ENCODE measurements around the gene RNF180.

The RNF180 gene

GRCh38 chr5:64181440-64181839 is 15.8 kb downstream of the RNF180 start:
- Histone ChIP-seq H4K8ac (ENCODE audit: low read depth, low read length) (no peak overlapping the region), H3K79me1 (ENCODE audit: low read length) (no peaks in the 10 kb centered on the region), H3K4ac (ENCODE audit: low read depth, low read length) (no peak overlapping the region), H3K4me3 (ENCODE audit: low read length) (no peak overlapping the region), H2BK15ac (replicated peaks; ENCODE audit: low read depth) (no peak overlapping the region), H3K27ac (ENCODE audit: low read depth, low read length) (no peak overlapping the region), H4K5ac (ENCODE audit: low read length) (no peak overlapping the region), H3K4me1 (ENCODE audit: control insufficient read depth, low read depth, low read length) (no peaks in the 10 kb centered on the region), H2BK5ac (ENCODE audit: low read length) (no peak overlapping the region), H3K23ac (ENCODE audit: low read length) (no peak overlapping the region), H3K9ac (ENCODE audit: low read length) (no peak overlapping the region), H3K27me3 (ENCODE audit: insufficient read depth, low read length, poor library complexity) (no peaks in the 10 kb centered on the region), H3K79me2 (ENCODE audit: control insufficient read depth, insufficient read depth, low read length) (no peaks in the 10 kb centered on the region), H3K18ac (ENCODE audit: low read length) (no peak overlapping the region), H3K56ac (ENCODE audit: low read length) (no peak overlapping the region), H2BK120ac (ENCODE audit: low read depth, low read length) (no peak overlapping the region), H3K4me2 (ENCODE audit: low read length) (no peak overlapping the region), H2AK5ac (ENCODE audit: low read length) (no peak overlapping the region), H3K36me3 (ENCODE audit: control insufficient read depth, insufficient read depth, low read length) (no peaks in the 10 kb centered on the region)
- WGBS (ENCODE audit: extremely low coverage, insufficient coverage, low lambda C conversion rate) = no CpG with 5 or more reads among the region's 2 CpGs
- no peak for DNase-seq

- no peaks in the 10 kb centered on the region for H3K27me3 ChIP-seq (ENCODE audit: insufficient read depth, low read length, poor library complexity)
- no peak overlapping the region for H3K4me3 ChIP-seq (ENCODE audit: low read length)
- no peak overlapping the region for H3K4me2 ChIP-seq (ENCODE audit: low read length)
- no peak overlapping the region for H2BK15ac ChIP-seq (replicated peaks; ENCODE audit: low read depth)
- H3K4me1 ChIP-seq (ENCODE audit: control insufficient read depth, low read depth, low read length) = no peaks in the 10 kb centered on the region
- no peak overlapping the region for H2BK120ac ChIP-seq (ENCODE audit: low read depth, low read length)
- no peaks in the 10 kb centered on the region for H3K79me1 ChIP-seq (ENCODE audit: low read length)
- no peak overlapping the region for H3K9ac ChIP-seq (ENCODE audit: low read length)
- H3K36me3 ChIP-seq (ENCODE audit: control insufficient read depth, insufficient read depth, low read length) = no peaks in the 10 kb centered on the region
- no peak for DNase-seq
- H3K18ac ChIP-seq (ENCODE audit: low read length) = no peak overlapping the region
- H4K8ac ChIP-seq (ENCODE audit: low read depth, low read length) = no peak overlapping the region
- H3K4ac ChIP-seq (ENCODE audit: low read depth, low read length) = no peak overlapping the region
- no peak overlapping the region for H4K5ac ChIP-seq (ENCODE audit: low read length)
- no peak overlapping the region for H3K23ac ChIP-seq (ENCODE audit: low read length)
- H2BK5ac ChIP-seq (ENCODE audit: low read length) = no peak overlapping the region
- no peak overlapping the region for H2AK5ac ChIP-seq (ENCODE audit: low read length)
- no peak overlapping the region for H3K56ac ChIP-seq (ENCODE audit: low read length)
- no peaks in the 10 kb centered on the region for H3K79me2 ChIP-seq (ENCODE audit: control insufficient read depth, insufficient read depth, low read length)
- H3K27ac ChIP-seq (ENCODE audit: low read depth, low read length) = no peak overlapping the region
- WGBS (ENCODE audit: extremely low coverage, insufficient coverage, low lambda C conversion rate) = no CpG with 5 or more reads among the region's 1 CpG
Measured at GRCh38 chr5:64183956-64184355, 18.3 kb downstream of the RNF180 start.

DNA sequence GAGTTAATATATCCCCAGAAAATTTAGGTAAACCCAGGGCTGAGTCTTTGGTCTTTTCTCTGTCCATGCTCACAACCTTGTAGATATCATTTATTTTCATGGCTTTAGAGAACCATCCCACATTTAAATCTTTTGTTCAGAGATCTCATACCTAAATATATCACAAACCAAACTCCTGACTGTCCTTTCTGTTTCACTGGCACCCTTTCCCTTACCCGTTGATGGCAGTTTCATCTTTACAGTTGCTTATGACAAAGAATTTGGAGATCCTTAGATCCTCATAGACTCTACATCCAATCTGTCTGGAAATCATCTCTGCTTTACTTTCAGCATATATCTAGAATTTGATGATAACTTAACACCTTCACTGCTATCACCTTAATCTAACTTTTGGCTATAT is 19.2 kb downstream of the RNF180 start:
- H3K56ac ChIP-seq (ENCODE audit: low read length) = no peak overlapping the region
- H2AK5ac ChIP-seq (ENCODE audit: low read length) = no peak overlapping the region
- no peak overlapping the region for H3K9ac ChIP-seq (ENCODE audit: low read length)
- no peaks in the 10 kb centered on the region for H3K27me3 ChIP-seq (ENCODE audit: insufficient read depth, low read length, poor library complexity)
- no peak overlapping the region for H3K18ac ChIP-seq (ENCODE audit: low read length)
- no peak for DNase-seq
- H3K4me2 ChIP-seq (ENCODE audit: low read length) = no peak overlapping the region
- no peak overlapping the region for H2BK120ac ChIP-seq (ENCODE audit: low read depth, low read length)
- no peaks in the 10 kb centered on the region for H3K79me2 ChIP-seq (ENCODE audit: control insufficient read depth, insufficient read depth, low read length)
- H3K4ac ChIP-seq (ENCODE audit: low read depth, low read length) = no peak overlapping the region
- no CpG with 5 or more reads among the region's 1 CpG for WGBS (ENCODE audit: extremely low coverage, insufficient coverage, low lambda C conversion rate)
- no peak overlapping the region for H2BK5ac ChIP-seq (ENCODE audit: low read length)
- H2BK15ac ChIP-seq (replicated peaks; ENCODE audit: low read depth) = no peak overlapping the region
- H3K79me1 ChIP-seq (ENCODE audit: low read length) = no peaks in the 10 kb centered on the region
- H3K4me3 ChIP-seq (ENCODE audit: low read length) = no peak overlapping the region
- H3K36me3 ChIP-seq (ENCODE audit: control insufficient read depth, insufficient read depth, low read length) = no peaks in the 10 kb centered on the region
- H3K27ac ChIP-seq (ENCODE audit: low read depth, low read length) = no peak overlapping the region
- no peaks in the 10 kb centered on the region for H3K4me1 ChIP-seq (ENCODE audit: control insufficient read depth, low read depth, low read length)
- H4K8ac ChIP-seq (ENCODE audit: low read depth, low read length) = no peak overlapping the region
- H4K5ac ChIP-seq (ENCODE audit: low read length) = no peak overlapping the region
- no peak overlapping the region for H3K23ac ChIP-seq (ENCODE audit: low read length)

DNA sequence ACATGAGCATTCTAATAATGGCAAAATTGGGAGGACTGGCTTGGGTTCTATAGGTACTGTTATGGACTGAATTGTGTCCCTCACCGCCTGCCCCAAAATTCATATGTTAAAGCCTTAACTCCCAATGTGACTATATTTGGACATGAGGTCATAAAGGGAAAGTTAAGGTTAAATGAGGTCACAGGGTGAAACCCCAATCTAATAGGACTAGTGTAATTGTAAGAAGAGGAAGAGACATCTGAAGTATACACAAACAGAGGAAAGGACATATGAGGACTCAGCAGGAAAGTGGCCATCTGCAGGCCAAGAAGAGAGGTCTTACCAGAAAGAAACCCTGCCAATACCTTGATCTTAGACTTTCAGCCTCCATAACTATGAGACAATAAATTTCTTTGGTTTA is 23.1 kb downstream of the RNF180 start:
- Histone ChIP-seq H3K79me2 (ENCODE audit: control insufficient read depth, insufficient read depth, low read length) (no peaks in the 10 kb centered on the region), H3K18ac (ENCODE audit: low read length) (no peak overlapping the region), H3K4me1 (ENCODE audit: control insufficient read depth, low read depth, low read length) (no peaks in the 10 kb centered on the region), H4K5ac (ENCODE audit: low read length) (no peak overlapping the region), H2BK15ac (replicated peaks; ENCODE audit: low read depth) (no peak overlapping the region), H3K27me3 (ENCODE audit: insufficient read depth, low read length, poor library complexity) (no peaks in the 10 kb centered on the region), H2AK5ac (ENCODE audit: low read length) (no peak overlapping the region), H3K23ac (ENCODE audit: low read length) (no peak overlapping the region), H3K4me2 (ENCODE audit: low read length) (no peak overlapping the region), H2BK120ac (ENCODE audit: low read depth, low read length) (no peak overlapping the region), H3K79me1 (ENCODE audit: low read length) (no peaks in the 10 kb centered on the region), H3K4ac (ENCODE audit: low read depth, low read length) (no peak overlapping the region), H4K8ac (ENCODE audit: low read depth, low read length) (no peak overlapping the region), H2BK5ac (ENCODE audit: low read length) (no peak overlapping the region), H3K56ac (ENCODE audit: low read length) (no peak overlapping the region), H3K27ac (ENCODE audit: low read depth, low read length) (no peak overlapping the region), H3K36me3 (ENCODE audit: control insufficient read depth, insufficient read depth, low read length) (no peaks in the 10 kb centered on the region), H3K9ac (ENCODE audit: low read length) (no peak overlapping the region), H3K4me3 (ENCODE audit: low read length) (no peak overlapping the region)
- no CpG with 5 or more reads among the region's 1 CpG for WGBS (ENCODE audit: extremely low coverage, insufficient coverage, low lambda C conversion rate)
- no peak for DNase-seq

DNA sequence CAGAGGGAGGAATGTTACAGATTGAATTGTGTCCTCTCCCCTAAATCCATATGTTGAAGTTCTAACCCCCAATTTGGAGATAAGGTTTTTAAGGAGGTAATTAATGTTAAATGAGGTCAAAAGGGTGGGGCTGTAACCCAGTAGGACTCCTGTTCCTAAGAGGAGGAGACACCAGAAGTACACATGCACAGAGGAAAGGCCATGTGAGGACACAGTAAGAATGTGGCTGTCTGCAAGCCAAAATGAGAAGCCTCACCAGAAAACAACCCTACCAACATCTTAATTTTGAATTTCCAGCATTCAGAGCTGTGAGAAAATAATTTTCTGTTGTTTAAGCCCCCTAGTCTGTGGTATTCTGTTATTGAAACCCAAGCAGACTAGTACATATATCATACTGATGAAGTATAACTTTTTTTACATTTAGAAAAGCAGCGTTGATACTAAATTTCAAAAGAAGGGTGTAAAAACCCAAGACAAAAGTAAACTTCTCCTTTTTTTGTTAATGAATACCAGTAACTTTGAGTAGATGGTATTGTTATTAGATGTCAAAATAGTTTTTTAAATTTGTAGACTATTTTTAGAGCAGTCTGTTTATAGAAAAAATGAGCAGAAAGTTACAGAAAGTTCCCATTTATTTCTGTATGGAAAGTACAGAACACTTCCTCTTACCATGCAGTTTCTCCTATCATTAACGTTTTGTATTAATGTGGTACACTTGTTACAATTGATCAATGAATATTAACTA is 25.1 kb downstream of the RNF180 start:
- Histone ChIP-seq H4K5ac (ENCODE audit: low read length) (no peak overlapping the region), H2BK120ac (ENCODE audit: low read depth, low read length) (no peak overlapping the region), H3K4ac (ENCODE audit: low read depth, low read length) (no peak overlapping the region), H3K56ac (ENCODE audit: low read length) (no peak overlapping the region), H3K27ac (ENCODE audit: low read depth, low read length) (no peak overlapping the region), H3K79me2 (ENCODE audit: control insufficient read depth, insufficient read depth, low read length) (no peaks in the 10 kb centered on the region), H2BK15ac (replicated peaks; ENCODE audit: low read depth) (no peak overlapping the region), H4K8ac (ENCODE audit: low read depth, low read length) (no peak overlapping the region), H3K4me1 (ENCODE audit: control insufficient read depth, low read depth, low read length) (no peaks in the 10 kb centered on the region), H2AK5ac (ENCODE audit: low read length) (no peak overlapping the region), H3K4me2 (ENCODE audit: low read length) (no peak overlapping the region), H3K9ac (ENCODE audit: low read length) (no peak overlapping the region), H3K36me3 (ENCODE audit: control insufficient read depth, insufficient read depth, low read length) (no peaks in the 10 kb centered on the region), H3K18ac (ENCODE audit: low read length) (no peak overlapping the region), H2BK5ac (ENCODE audit: low read length) (no peak overlapping the region), H3K4me3 (ENCODE audit: low read length) (no peak overlapping the region), H3K27me3 (ENCODE audit: insufficient read depth, low read length, poor library complexity) (no peaks in the 10 kb centered on the region), H3K23ac (ENCODE audit: low read length) (no peak overlapping the region), H3K79me1 (ENCODE audit: low read length) (no peaks in the 10 kb centered on the region)
- no CpG with 5 or more reads among the region's 2 CpGs for WGBS (ENCODE audit: extremely low coverage, insufficient coverage, low lambda C conversion rate)
- no peak for DNase-seq

DNA sequence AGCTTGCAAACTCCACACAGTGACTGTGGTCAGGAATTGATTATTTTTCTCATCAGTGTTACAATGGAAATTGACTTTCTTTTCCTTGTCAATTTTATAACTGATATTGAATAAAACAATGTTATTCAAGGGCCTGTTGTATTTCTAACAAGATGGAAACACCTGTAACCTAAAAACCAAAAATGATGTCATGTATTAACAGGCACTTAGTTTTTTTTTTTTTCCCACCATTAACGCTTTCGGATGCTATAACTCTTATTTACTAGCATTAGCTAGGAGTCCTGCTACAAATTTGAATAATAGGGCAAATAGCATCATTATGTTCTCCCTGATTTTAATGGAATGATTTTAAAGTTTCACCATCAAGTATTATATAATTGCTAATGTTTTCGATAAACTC is 30.3 kb downstream of the RNF180 start:
- H3K4me3 ChIP-seq (ENCODE audit: low read length) = no peak overlapping the region
- H3K4me2 ChIP-seq (ENCODE audit: low read length) = no peak overlapping the region
- H2BK5ac ChIP-seq (ENCODE audit: low read length) = no peak overlapping the region
- H3K79me1 ChIP-seq (ENCODE audit: low read length) = no peaks in the 10 kb centered on the region
- H3K18ac ChIP-seq (ENCODE audit: low read length) = no peak overlapping the region
- H3K27ac ChIP-seq (ENCODE audit: low read depth, low read length) = no peak overlapping the region
- H4K8ac ChIP-seq (ENCODE audit: low read depth, low read length) = no peak overlapping the region
- H3K4me1 ChIP-seq (ENCODE audit: control insufficient read depth, low read depth, low read length) = no peaks in the 10 kb centered on the region
- H2BK15ac ChIP-seq (replicated peaks; ENCODE audit: low read depth) = no peak overlapping the region
- DNase-seq = no peak
- no CpG with 5 or more reads among the region's 3 CpGs for WGBS (ENCODE audit: extremely low coverage, insufficient coverage, low lambda C conversion rate)
- H2AK5ac ChIP-seq (ENCODE audit: low read length) = no peak overlapping the region
- H3K36me3 ChIP-seq (ENCODE audit: control insufficient read depth, insufficient read depth, low read length) = no peaks in the 10 kb centered on the region
- no peak overlapping the region for H3K4ac ChIP-seq (ENCODE audit: low read depth, low read length)
- H3K27me3 ChIP-seq (ENCODE audit: insufficient read depth, low read length, poor library complexity) = no peaks in the 10 kb centered on the region
- H3K79me2 ChIP-seq (ENCODE audit: control insufficient read depth, insufficient read depth, low read length) = no peaks in the 10 kb centered on the region
- H3K9ac ChIP-seq (ENCODE audit: low read length) = no peak overlapping the region
- H3K56ac ChIP-seq (ENCODE audit: low read length) = no peak overlapping the region
- no peak overlapping the region for H4K5ac ChIP-seq (ENCODE audit: low read length)
- no peak overlapping the region for H3K23ac ChIP-seq (ENCODE audit: low read length)
- no peak overlapping the region for H2BK120ac ChIP-seq (ENCODE audit: low read depth, low read length)
